Stimulated activated effector memory CD8-positive, alpha-beta T cell treated with anti-CD3 and anti-CD28 coated beads, Interleukin-12 subunit alpha, Interleukin-12 subunit beta, amount 100 ng/mL, for 72 hours (primary cell): ENCODE data around the gene LRIG1.
"Not testable (repeated sequence)": the region's sequence is repeated elsewhere in the genome, so short reads cannot be mapped to it uniquely, and the experiment has no call there.

Source experiments
- ATAC-seq: fragments of 150-1000 bp; cut with Tn5 transposase; 2 replicates; pipeline ENCODE4 v1.10.0; 2021
- DNase-seq, 2 donors: peaks; one replicate each; pipeline ENCODE4 v3.0.0; 2021 to 2022; ENCODE audit warnings: low spot score in 2 of 2
- H3K27ac Mint-ChIP-seq: one replicate; pipeline ENCODE4 v1.8.0; 2022; ENCODE audit warnings: mild to moderate bottlenecking, mixed read lengths
- H3K36me3 Mint-ChIP-seq: one replicate; pipeline ENCODE4 v1.8.0; 2022; ENCODE audit warnings: mild to moderate bottlenecking, mixed read lengths
- H3K4me1 Mint-ChIP-seq: one replicate; pipeline ENCODE4 v1.8.0; 2022; ENCODE audit warnings: mixed read lengths
- H3K4me3 Mint-ChIP-seq: one replicate; pipeline ENCODE4 v1.8.0; 2022; ENCODE audit warnings: mild to moderate bottlenecking, mixed read lengths
- H3K9me3 Mint-ChIP-seq: one replicate; pipeline ENCODE4 v1.8.0; 2022; ENCODE audit warnings: mixed read lengths

LRIG1 gene

DNA sequence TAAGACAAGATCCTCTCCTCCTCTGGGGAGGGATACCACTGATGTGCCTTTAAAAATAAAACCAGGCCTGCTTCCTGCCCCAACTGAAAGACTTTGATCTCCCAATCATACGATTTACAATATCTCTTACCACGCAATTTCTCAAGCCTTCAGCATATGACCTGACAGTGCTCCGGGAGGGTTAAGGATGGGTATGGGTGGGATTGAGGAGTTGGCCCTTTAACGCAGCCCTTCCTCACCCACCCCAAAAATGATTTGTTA, 67.4 kb downstream of the LRIG1 start:
- ATAC-seq, result no peak
- H3K4me1 Mint-ChIP-seq, result peaks cover 50% of the 10 kb centered on the region
- H3K27ac Mint-ChIP-seq, result no peak overlapping the region
- H3K4me3 Mint-ChIP-seq, result no peak overlapping the region
- H3K36me3 Mint-ChIP-seq, result no peaks in the 10 kb centered on the region
- no peak for DNase-seq
- H3K9me3 Mint-ChIP-seq, result no peaks in the 10 kb centered on the region

DNA sequence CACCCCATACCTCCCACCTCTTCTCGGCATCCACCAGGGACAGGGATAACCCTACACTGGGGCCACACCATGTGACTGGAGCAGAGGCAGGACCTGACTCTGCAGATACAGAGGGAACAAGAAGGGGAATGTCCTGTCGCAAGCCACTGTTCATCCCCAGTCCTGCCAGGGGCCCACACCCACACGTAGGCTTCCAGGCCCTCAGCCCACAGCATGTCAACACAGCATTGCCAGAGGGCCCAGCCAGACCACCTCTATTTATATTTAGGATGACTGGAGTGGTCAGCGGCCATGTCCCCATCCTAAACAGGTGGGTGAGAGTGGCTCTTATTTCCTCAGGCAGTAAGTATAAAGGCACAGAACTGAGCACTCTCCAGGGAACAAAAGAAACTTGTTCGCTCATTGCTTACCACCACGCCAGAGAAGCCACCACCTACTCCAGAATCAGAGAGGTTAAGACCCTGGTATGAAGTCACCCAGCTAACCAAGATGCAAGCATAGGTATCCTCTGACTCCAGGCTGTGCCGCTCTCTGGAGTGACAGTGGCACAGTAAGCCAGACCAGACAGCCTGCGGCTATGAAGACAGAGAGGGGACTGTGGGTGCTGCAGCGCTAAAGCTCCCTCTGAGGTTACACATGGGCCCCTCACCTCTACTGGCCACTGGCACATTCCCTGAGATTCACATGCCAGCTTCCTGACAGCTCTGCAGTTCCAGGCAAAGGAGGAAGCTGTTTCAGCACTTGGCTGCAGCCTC, 67.9 kb downstream of the LRIG1 start:
- ATAC-seq (no peak), DNase-seq (no peak)
- no peak overlapping the region for H3K4me3 Mint-ChIP-seq
- H3K36me3 Mint-ChIP-seq, result no peaks in the 10 kb centered on the region
- no peaks in the 10 kb centered on the region for H3K9me3 Mint-ChIP-seq
- no peak overlapping the region for H3K27ac Mint-ChIP-seq
- peaks cover 55% of the 10 kb centered on the region for H3K4me1 Mint-ChIP-seq

DNA sequence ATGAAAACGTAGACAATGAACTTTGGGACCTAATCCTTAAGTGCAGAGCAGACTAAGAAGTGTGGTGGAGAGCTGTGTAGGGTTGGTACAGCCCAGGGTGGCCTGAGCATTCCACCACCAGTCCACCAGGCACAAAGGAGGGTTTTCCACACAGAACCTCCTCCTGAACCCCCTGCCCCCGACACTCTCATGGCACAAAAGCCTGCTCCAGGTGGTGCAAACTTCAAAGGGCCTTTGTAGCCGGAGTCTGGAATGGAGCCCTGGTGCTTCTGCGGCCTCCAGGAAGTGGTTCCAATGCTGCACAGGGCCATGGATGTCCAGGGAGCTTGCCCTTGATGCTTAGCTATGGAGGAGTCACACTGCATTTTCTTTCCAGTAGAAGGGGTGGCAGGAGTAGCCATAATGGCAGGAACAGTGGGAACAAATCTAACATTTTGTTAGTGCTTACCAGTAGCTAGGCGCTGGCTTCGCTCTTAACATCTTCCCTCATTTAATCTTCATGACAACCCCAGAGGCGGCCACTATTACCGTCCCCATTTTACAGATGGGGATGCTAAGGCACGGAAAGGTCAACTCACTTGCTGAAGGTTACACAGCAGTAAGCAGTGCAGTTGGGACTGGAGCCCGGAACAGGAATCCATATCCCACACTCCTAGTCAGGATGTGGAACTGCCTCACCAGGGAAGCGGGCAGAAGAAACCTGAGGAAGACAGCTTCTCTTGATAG, 68.6 kb downstream of the LRIG1 start:
- no peak for ATAC-seq
- no peak overlapping the region for H3K4me3 Mint-ChIP-seq
- H3K27ac Mint-ChIP-seq, result peak overlapping the region; percentile 7
- peaks cover 51% of the 10 kb centered on the region for H3K4me1 Mint-ChIP-seq
- no peaks in the 10 kb centered on the region for H3K36me3 Mint-ChIP-seq
- DNase-seq, result no peak
- no peaks in the 10 kb centered on the region for H3K9me3 Mint-ChIP-seq

DNA sequence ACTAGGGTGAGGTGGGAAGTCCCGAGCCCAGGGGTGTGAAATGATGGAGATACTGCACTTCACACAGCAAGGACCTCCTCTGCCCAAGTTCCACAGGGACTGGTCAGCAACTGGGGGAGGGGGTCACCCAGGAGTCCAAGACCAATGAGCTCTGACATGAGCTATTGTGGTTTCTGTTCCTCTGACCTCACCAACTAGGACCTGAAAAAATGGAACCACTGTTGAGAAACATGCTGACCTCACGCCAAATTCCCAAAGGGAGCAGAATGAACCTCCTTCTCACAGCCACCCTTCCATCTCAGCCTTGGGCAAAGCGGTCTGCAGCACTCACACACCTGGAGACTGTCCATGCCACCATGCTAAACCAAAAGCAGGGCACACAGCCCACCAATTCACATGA, 69.3 kb downstream of the LRIG1 start:
- Mint-ChIP-seq H3K4me1 (peaks cover 52% of the 10 kb centered on the region), H3K4me3 (no peak overlapping the region), H3K27ac (peak overlapping the region; percentile 46), H3K36me3 (no peaks in the 10 kb centered on the region), H3K9me3 (no peaks in the 10 kb centered on the region)
- ATAC-seq (no peak), DNase-seq (no peak)

DNA sequence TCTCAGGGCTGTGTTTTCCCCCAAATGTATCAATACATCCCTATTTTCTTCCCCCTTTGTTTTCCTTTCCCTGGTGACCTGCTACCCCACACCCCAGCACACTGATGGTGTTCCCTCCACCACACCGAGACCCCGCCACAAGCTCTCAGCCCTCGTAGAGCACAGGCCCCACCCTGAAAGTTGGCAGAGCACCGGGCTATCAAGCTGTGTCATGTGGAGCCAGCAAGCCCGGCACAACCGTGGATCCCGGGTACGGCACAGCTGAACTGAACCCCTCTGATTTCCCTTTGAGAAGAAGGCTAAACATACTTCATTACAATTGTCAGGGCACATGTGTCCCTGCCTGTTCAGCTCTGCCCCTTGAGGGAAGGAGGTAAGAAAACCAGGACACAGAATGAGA, 69.9 kb downstream of the LRIG1 start:
- no peak for DNase-seq
- H3K4me1 Mint-ChIP-seq, result peaks cover 50% of the 10 kb centered on the region
- no peak for ATAC-seq
- H3K36me3 Mint-ChIP-seq, result no peaks in the 10 kb centered on the region
- no peak overlapping the region for H3K4me3 Mint-ChIP-seq
- H3K27ac Mint-ChIP-seq, result peak overlapping the region; percentile 46
- no peaks in the 10 kb centered on the region for H3K9me3 Mint-ChIP-seq

DNA sequence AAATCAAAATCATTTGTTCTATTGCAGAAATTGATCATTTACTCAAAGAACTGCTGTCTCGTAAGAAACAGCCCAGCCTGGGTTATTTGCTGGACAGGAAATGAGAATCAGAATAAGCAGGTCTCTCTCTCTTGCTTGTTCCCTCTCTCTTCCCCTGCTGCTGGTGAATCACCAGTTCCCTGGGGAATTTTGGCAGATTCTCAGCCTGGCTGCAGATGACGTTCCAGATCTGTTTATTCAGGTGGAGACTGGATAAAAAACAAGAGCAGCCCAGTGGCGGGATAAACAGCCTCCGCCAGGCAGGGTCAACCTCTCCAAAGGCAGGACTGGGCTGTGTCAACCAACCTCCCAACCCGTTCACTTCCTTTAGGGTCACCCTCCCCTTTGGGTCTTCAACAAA, 72.1 kb downstream of the LRIG1 start:
- no peaks in the 10 kb centered on the region for H3K9me3 Mint-ChIP-seq
- H3K4me3 Mint-ChIP-seq, result no peak overlapping the region
- H3K27ac Mint-ChIP-seq, result no peak overlapping the region
- no peak for DNase-seq
- no peak for ATAC-seq
- H3K4me1 Mint-ChIP-seq, result peaks cover 58% of the 10 kb centered on the region
- H3K36me3 Mint-ChIP-seq, result no peaks in the 10 kb centered on the region

DNA sequence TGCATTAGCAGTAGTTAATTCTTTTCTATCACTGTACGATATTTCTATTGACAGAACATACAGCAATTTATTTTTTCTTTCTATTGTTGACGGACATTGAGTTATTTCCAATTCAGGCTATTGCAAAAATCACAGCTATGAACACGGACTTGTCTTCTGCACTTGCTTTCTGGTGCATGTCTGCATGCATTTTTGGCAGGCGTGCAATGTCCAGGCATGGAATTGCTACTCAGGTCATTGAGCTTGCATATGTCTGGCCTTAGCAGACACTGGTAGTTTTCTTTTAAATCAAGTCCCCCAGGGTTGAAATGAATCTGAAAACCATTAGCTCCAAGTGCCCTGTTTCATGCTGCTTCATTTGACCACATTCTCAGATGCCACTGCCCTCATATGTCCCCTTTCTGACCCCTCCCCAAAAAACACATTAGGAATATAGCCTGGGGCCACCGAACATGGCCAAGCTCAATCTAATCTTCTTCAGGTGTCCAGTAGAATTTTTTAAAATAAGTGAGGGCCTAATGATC, 72.8 kb downstream of the LRIG1 start:
- no peak for ATAC-seq
- Mint-ChIP-seq H3K4me1 (peaks cover 51% of the 10 kb centered on the region), H3K4me3 (no peak overlapping the region), H3K9me3 (no peaks in the 10 kb centered on the region), H3K27ac (no peak overlapping the region), H3K36me3 (no peaks in the 10 kb centered on the region)
- DNase-seq, result no peak

DNA sequence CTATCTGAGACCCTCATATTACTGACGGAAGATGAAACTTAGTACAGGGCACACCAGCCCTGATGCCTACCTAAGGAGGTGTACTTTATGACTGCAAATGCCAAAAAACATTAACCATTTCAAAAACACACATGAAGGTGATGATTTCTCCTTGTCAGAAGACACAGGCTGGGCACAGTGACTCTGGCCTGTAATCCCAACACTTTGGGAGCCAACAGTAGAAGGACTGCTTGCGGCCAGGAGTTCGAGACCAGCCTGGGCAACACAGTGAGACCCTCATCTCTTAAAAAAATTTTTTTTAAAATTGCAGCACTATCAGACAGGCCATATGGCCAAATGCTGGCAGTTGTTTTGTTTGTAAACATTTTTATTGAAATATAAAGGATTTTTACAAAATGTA, 73.5 kb downstream of the LRIG1 start:
- H3K36me3 Mint-ChIP-seq, result no peaks in the 10 kb centered on the region
- DNase-seq (no peak), ATAC-seq (no peak)
- peaks cover 4% of the 10 kb centered on the region for H3K9me3 Mint-ChIP-seq
- no peak overlapping the region for H3K27ac Mint-ChIP-seq
- peaks cover 55% of the 10 kb centered on the region for H3K4me1 Mint-ChIP-seq
- no peak overlapping the region for H3K4me3 Mint-ChIP-seq

DNA sequence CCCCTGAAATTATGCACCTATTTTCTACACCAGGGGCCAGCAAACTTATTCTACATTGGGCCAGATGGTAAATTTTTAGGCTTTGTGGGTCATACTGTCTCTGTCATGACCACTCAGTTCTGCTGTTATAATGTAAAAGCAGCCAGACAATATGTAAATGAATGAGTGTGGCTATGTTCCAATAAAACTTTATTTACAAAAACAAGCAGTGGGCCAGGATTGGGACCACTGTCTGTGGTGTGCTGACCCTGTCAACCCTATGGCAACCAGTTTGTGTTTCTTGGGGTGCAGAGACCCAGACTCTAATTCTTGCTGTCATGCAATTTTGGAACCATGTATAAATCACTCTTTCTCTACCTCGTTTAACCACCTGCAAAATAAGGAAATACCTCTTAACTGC, 74.7 kb downstream of the LRIG1 start:
- H3K4me1 Mint-ChIP-seq, result peaks cover 56% of the 10 kb centered on the region
- no peaks in the 10 kb centered on the region for H3K36me3 Mint-ChIP-seq
- H3K9me3 Mint-ChIP-seq, result peaks cover 9% of the 10 kb centered on the region
- DNase-seq (no peak), ATAC-seq (no peak)
- H3K27ac Mint-ChIP-seq, result peak overlapping the region; percentile 4
- no peak overlapping the region for H3K4me3 Mint-ChIP-seq

DNA sequence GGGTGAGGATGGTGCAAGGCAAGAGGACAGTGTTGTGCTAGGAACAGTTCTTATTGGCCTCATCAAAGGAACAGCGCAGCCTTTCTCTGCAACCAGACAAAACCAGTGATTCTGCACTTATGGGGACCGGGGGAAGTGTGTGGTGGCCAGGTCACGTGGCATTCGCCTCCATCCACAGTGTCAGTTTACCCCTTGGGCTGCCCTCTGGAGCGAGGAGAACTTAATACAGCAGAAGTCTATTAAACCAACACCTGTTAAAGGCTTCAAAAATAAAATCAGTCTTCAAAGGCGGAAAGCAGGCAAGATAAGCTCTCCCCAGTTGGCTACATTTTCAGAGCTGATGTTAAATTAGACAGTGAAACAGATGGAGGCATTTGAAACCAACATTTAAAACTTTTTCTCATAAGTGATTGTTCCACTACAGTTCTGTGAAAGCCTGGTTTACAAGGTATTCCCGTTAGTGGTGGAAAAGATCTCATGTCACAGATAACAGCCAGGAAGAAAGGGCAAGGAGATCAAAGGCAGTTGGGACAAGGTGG, 75.2 kb downstream of the LRIG1 start:
- no peak overlapping the region for H3K4me3 Mint-ChIP-seq
- peak overlapping the region; percentile 4 for H3K27ac Mint-ChIP-seq
- no peak for ATAC-seq
- peaks cover 10% of the 10 kb centered on the region for H3K9me3 Mint-ChIP-seq
- peaks cover 1% of the 10 kb centered on the region for H3K36me3 Mint-ChIP-seq
- peaks cover 61% of the 10 kb centered on the region for H3K4me1 Mint-ChIP-seq
- DNase-seq, result no peak

DNA sequence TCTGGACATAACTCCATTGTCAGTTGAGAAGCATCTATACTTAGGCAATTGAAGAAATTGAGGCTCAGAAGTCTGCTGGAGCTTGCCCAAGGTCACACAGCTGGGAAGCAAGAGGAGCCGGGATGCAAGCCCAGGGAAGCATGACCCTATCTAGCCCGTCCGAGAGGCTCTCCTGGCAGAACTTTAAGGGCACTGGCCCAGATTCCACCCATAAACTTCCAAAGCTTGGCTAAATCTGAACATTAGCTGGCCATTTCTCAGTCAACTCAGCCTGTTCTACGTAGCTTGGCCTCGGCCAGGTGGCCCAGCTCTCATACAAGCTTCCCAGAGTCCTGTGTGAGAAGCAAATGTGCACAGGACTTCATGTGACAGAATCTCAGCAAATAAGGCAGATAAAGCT, 75.8 kb downstream of the LRIG1 start:
- Mint-ChIP-seq H3K36me3 (peaks cover 8% of the 10 kb centered on the region), H3K4me1 (peaks cover 67% of the 10 kb centered on the region), H3K4me3 (no peak overlapping the region)

DNA sequence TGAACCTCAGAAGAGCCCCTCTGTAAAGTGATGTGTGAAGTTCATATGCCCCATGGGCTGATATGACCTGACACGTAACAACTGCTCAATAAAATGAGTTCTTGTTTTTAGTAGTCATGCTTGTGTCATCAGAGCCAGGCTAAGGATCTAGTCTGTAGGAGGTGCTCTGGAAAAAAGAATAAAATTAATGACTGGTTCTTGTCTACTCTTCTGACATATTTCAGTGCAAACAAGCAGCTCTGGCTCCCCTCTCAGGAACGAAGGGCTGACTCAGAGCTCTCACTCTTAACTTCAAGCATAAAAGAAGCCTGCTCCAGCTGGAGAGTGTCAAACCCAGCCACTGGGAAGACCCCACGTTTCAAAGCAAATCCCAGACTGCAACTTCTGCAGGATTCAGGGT, 77.0 kb downstream of the LRIG1 start:
- DNase-seq (no peak), ATAC-seq (peak; percentile 76)
- Mint-ChIP-seq H3K36me3 (peaks cover 12% of the 10 kb centered on the region), H3K4me1 (peaks cover 67% of the 10 kb centered on the region), H3K4me3 (no peak overlapping the region), H3K9me3 (peaks cover 12% of the 10 kb centered on the region), H3K27ac (peak overlapping the region; percentile 43)

More for the DNA sequence above, 75.8 kb downstream of the LRIG1 start:
- peaks cover 12% of the 10 kb centered on the region for H3K9me3 Mint-ChIP-seq
- no peak for ATAC-seq
- H3K27ac Mint-ChIP-seq, result no peak overlapping the region
- DNase-seq, result no peak

DNA sequence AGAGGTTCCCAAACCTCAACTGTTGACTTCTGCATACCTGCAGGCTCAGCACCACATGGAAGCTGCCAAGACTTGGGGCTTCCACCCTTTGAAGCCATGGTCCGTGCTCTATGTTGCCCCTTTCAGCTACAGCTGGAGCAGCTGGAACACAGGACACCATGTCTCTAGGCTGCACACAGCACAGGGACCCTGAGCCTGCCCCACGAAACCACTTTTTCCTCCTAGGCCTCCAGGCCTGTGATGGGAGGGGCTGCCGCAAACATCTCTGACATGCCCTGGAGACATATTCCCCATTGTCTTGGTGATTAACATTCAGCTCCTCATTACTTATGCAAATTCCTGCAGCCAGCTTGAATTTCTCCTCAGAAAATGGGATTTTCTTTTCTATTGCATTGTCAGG, 78.9 kb downstream of the LRIG1 start:
- DNase-seq, H3K4me3 Mint-ChIP-seq, ATAC-seq, H3K27ac Mint-ChIP-seq: not testable (repeated sequence)
- Mint-ChIP-seq H3K36me3 (peaks cover 16% of the 10 kb centered on the region), H3K9me3 (peaks cover 12% of the 10 kb centered on the region), H3K4me1 (peaks cover 59% of the 10 kb centered on the region)

DNA sequence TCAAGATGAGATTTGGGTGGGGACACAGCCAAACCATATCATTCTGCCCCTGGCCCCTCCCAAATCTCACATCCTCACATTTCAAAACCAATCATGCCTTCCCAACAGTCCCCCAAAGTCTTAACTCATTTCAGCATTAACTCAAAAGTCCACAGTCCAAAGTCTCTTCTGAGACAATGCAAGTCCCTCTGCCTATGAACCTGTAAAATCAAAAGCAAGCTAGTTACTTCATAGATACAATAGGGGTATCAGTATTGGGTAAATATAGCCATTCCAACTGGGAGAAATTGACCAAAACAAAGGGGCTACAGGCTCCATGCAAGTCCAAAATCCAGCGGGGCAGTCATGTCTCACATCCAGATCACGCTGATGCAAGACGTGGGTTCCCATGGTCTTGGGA, 79.7 kb downstream of the LRIG1 start:
- DNase-seq, H3K27ac Mint-ChIP-seq, ATAC-seq, H3K4me3 Mint-ChIP-seq: not testable (repeated sequence)
- Mint-ChIP-seq H3K4me1 (peaks cover 53% of the 10 kb centered on the region), H3K9me3 (peaks cover 12% of the 10 kb centered on the region), H3K36me3 (peaks cover 16% of the 10 kb centered on the region)

DNA sequence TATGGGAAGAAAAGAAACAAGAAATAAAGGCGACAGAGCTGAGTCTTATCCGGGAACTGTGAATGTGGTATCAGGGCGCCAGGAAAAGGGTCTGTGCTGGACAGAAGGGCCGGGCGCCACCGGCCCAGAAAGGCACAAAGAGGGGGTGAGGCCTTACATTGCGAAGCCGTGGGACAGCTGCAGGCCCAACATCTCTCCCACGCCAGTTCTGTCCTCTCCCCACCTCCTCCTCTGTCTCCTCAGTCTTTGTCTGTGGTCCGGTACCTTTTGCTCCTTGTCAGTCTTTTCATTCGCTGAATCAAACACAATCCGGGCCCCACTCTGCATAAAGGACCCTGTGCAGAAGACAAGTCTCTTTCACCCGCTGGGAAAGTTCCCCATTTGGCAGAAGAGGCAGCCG, 81.8 kb downstream of the LRIG1 start:
- peak overlapping the region; percentile 76 for H3K27ac Mint-ChIP-seq
- H3K9me3 Mint-ChIP-seq, result peaks cover 12% of the 10 kb centered on the region
- DNase-seq (no peak), ATAC-seq (no peak)
- H3K36me3 Mint-ChIP-seq, result peaks cover 32% of the 10 kb centered on the region
- no peak overlapping the region for H3K4me3 Mint-ChIP-seq
- peaks cover 40% of the 10 kb centered on the region for H3K4me1 Mint-ChIP-seq

DNA sequence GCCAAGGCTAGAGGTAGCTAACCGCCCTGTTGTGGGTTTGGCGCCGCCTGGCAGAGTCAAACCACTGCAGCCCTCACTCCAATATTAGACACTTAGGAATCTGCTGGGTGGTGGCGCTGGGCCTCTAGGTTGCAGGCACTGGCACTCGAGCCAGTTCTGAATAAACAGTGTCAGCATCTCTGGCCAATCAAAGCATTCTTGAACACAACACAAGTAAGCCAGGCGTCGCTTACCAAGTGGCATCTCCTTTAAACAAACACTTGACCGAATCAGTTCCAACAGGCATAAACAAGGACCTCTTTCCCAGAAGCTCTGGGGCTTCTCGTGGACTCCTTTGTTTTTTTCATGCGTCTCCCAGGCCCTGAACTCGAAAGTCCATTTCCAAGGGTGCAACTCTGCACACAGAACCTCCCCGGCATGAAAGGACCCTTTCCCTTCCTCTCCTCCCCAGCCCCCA, 82.3 kb downstream of the LRIG1 start:
- DNase-seq (no peak), ATAC-seq (no peak)
- peak overlapping the region; percentile 76 for H3K27ac Mint-ChIP-seq
- H3K36me3 Mint-ChIP-seq, result peaks cover 37% of the 10 kb centered on the region
- H3K4me3 Mint-ChIP-seq, result no peak overlapping the region
- H3K4me1 Mint-ChIP-seq, result peaks cover 39% of the 10 kb centered on the region
- H3K9me3 Mint-ChIP-seq, result peaks cover 12% of the 10 kb centered on the region
